AG04450 (cell line): ENCODE data around the gene PTCSC3. TPM values are rescaled to one million over a fixed set of nuclear protein-coding genes. Genes with fewer than 3 reads are reported as not detected.

ENCODE experiments used
- CTCF ChIA-PET: fragments of 300-600, 350-600 bp; formaldehyde crosslinking; extraction: SDS; loops from one replicate; lab custom pipeline; 2022; ENCODE audit warnings: antibody characterized with exemption, inconsistent platforms; lab: Charles Lee
- POLR2A ChIA-PET: fragments of 350-600 bp; formaldehyde crosslinking; extraction: SDS; loops from one replicate; lab custom pipeline; 2021; ENCODE audit warnings: antibody characterized with exemption, inconsistent platforms; lab: Yijun Ruan, JAX
- DNase-seq: peaks from one replicate; pipeline ENCODE4 v3.0.0-alpha.2; 2011; ENCODE audit warnings: low read depth, low spot score
- H3K27ac ChIP-seq: one replicate; pipeline ENCODE4 v1.5.1; 2012; ENCODE audit warnings: low read depth, low read length, control low read depth
- H3K27me3 ChIP-seq: one replicate; pipeline ENCODE4 v1.6.0; 2012; ENCODE audit warnings: low read length; ENCODE audit not compliant: control insufficient read depth, insufficient read depth
- H3K4me3 ChIP-seq: 2 replicates; pipeline ENCODE4 v1.5.1; 2011; ENCODE audit warnings: mild to moderate bottlenecking, low read depth, low read length, control low read depth
- H3K9me3 ChIP-seq: 2 replicates; pipeline ENCODE4 v1.5.1; 2012; ENCODE audit warnings: low read length; ENCODE audit not compliant: control insufficient read depth, insufficient read depth
- CTCF ChIP-seq: IDR thresholded peaks from 2 replicates; pipeline ENCODE4 v1.5.1; 2011; ENCODE audit warnings: low read depth, low read length, control low read depth, inconsistent platforms
- polyA plus RNA-seq: library from polyadenylated mRNA; depleted of rRNA; stranded (reverse); fragments of >200 nt; gene quantifications from 2 replicates; pipeline ENCODE4 v1.2.3, GENCODE V29; 2011

Gene PTCSC3
- polyA plus RNA-seq, 1 experiment: not detected

GRCh38 chr14:36222337-36222736, 45.8 kb upstream of the PTCSC3 start:
- TF ChIP-seq CTCF: no peak
- H3K27ac ChIP-seq: no peak overlapping the region
- no peak overlapping the region for H3K4me3 ChIP-seq
- POLR2A ChIA-PET: no interaction called here
- no peaks in the 10 kb centered on the region for H3K27me3 ChIP-seq
- no peak for DNase-seq
- CTCF ChIA-PET: no interaction called here
- no peaks in the 10 kb centered on the region for H3K9me3 ChIP-seq

GRCh38 chr14:36221112-36221511, 44.6 kb upstream of the PTCSC3 start:
- POLR2A ChIA-PET: no interaction called here
- no peak for DNase-seq
- Histone ChIP-seq H3K9me3 (no peaks in the 10 kb centered on the region), H3K27me3 (no peaks in the 10 kb centered on the region), H3K27ac (no peak overlapping the region), H3K4me3 (no peak overlapping the region)
- no peak for TF ChIP-seq CTCF
- CTCF ChIA-PET: no interaction called here

GRCh38 chr14:36217732-36218131, 41.2 kb upstream of the PTCSC3 start:
- CTCF ChIA-PET: interaction anchor here (0.6 to 1.3 kb wide), 3 partner anchors 148 to 336 kb away, joined by 3 to 7 read pairs (median 4); no protein-coding TSS in a partner anchor
- POLR2A ChIA-PET: no interaction called here
- Histone ChIP-seq H3K27me3 (no peaks in the 10 kb centered on the region), H3K9me3 (no peaks in the 10 kb centered on the region), H3K27ac (no peak overlapping the region), H3K4me3 (no peak overlapping the region)
- no peak for TF ChIP-seq CTCF
- no peak for DNase-seq

GRCh38 chr14:36217027-36217426, 40.5 kb upstream of the PTCSC3 start:
- Histone ChIP-seq H3K4me3 (no peak overlapping the region), H3K27ac (no peak overlapping the region), H3K27me3 (no peaks in the 10 kb centered on the region), H3K9me3 (no peaks in the 10 kb centered on the region)
- DNase-seq: no peak
- POLR2A ChIA-PET: no interaction called here
- no peak for TF ChIP-seq CTCF
- CTCF ChIA-PET: interaction anchor here (1.3 kb wide), 1 partner anchor 147 kb away, joined by 4 read pairs; no protein-coding TSS in a partner anchor

GRCh38 chr14:36215217-36215598, 38.7 kb upstream of the PTCSC3 start:
- TF ChIP-seq CTCF: no peak
- H3K27ac ChIP-seq: no peak overlapping the region
- no peak for DNase-seq
- no peaks in the 10 kb centered on the region for H3K27me3 ChIP-seq
- H3K9me3 ChIP-seq: no peaks in the 10 kb centered on the region
- H3K4me3 ChIP-seq: no peak overlapping the region
- CTCF ChIA-PET: interaction anchor here (1.0 kb wide), 1 partner anchor 145 kb away, joined by 3 read pairs; no protein-coding TSS in a partner anchor
- POLR2A ChIA-PET: no interaction called here
